Measurements from ENCODE around the gene PHF21A. TPM values are rescaled to one million over a fixed set of nuclear protein-coding genes. Genes with fewer than 3 reads are reported as not detected.
A peak's percentile ranks its signal among the peaks of the same experiment; 100 is the strongest.

Gene PHF21A
- total and polyA plus RNA-seq, 2 donors = 15.2 to 25.9 TPM

GRCh38 chr11:45922425-45923082, 198.7 kb downstream of the PHF21A start, which contains the start of gene LARGE2:
TSS of gene LARGE2 (plus strand) at chr11:45922656. CDS start at chr11:45922883, 227 bp downstream.
- WGBS = 2% methylated on average over 73 of the region's 73 CpGs
- Histone ChIP-seq H3K4me3 (ENCODE audit: low read length in 2 of 2) (peak within 1 kb of the TSS in 1 of 2 donors; percentile 45), H3K36me3 (ENCODE audit: control insufficient read depth in 2 of 2, insufficient read depth in 2 of 2, low read length in 1 of 2) (no peaks in the 10 kb centered on the region), H3K27ac (ENCODE audit: low read depth in 1 of 2, low read length in 1 of 2) (no peak within 1 kb of the TSS), H3K27me3 (ENCODE audit: control insufficient read depth in 2 of 2, insufficient read depth in 1 of 2, low read length in 1 of 2) (peaks cover 40 to 76% of the 10 kb centered on the region in 2 donors), H3K9me3 (ENCODE audit: control insufficient read depth in 2 of 2, insufficient read depth in 1 of 2, low read length in 1 of 2) (peaks cover 0 to 7% of the 10 kb centered on the region in 2 donors), H3K4me1 (ENCODE audit: control insufficient read depth in 2 of 2, insufficient read depth in 2 of 2, low read length in 2 of 2) (peaks cover 13 to 18% of the 10 kb centered on the region in 2 donors)
- DNase-seq (ENCODE audit: low read depth in 6 of 9, low spot score in 9 of 9) = no peak

DNA sequence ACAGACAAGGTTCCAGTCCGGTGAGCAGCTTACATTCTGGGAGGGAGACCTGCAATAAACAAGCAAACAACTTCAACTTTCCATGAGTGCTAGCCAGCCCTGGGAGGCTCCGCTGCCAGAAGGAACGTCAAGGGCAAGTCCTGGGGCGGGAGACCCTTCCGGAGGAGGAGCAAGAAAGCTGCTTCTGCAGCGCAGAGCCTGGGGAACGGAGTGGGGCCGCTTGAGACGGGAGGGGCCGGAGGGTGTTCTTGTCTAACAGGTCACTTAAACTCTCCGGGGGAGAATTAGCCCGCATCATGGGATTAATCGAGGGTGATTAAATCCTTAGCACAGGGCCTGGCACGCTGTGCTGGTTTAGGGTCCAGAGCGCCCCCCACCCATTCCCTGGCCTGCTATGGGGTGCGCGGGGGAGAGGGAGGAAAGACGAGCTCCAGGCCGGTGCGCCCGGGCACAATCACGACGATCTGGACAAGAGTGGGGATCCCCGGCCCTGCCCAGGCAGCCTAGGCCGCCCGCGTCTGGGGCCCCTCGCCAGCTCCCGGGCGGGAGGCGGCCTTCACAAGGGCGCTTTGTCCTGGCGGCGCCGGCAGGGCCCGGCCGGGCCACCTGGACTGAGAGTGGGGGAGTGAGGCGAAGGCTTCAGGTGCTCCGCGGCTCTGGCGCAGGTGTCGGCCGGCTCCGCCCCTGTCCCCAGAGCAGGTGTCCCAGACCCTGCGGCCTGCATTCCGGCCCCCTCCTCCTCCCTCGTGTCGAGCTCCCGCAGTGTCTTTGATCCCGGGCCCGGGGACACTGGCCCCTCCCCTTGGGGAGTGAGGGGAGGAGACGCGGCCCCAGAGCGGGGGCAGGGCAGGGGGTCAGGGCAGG, 199.5 kb downstream of the PHF21A start:
- no peak for DNase-seq (ENCODE audit: low read depth in 6 of 9, low spot score in 9 of 9)
- 57% methylated on average over 54 of the region's 54 CpGs for WGBS

DNA sequence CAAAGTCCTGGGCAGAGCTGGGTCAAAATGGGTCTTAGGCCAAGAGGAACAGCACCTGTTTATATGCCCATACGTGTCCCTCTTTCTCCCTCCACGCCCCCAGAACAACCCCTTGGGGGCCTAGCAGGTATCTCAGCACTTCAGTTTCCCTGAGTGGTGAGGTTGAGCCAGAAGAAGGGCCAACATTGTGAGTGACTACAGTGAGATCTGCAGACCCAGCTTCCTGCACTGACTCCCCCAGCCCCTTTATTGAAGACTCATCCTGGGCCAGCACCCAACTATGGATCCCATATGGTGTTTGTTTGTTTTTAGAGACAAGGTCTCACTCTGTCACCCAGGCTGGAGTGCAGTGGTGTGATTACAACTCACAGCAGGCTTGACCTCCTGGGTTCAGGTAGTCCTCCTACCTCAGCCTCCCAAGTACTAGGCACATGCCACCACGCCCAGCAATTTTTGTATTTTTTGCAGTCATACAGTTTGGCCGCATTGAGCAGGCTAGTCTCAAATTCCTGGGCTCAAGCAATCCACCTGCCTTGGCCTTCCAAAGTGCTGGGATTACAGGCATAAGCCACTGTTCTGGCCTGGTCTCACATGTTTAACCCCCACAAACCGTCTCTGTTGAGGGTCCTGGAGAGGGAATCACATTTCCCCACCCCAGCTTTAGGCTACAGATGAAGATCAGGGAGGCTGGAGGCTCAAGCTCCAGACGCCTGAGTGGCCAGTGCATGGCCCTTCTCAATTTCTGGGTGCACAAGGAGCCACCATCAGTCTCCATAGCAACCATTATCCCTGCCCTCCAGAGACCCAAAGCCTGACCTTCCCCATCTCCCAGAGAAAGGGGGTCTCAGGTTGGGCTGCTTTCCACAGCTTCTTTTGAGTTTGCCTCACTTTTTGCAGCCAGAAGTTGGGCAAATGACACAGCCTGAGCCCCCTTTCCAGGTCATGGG, 200.4 kb downstream of the PHF21A start:
- H3K27me3 ChIP-seq (ENCODE audit: control insufficient read depth in 2 of 2, insufficient read depth in 1 of 2, low read length in 1 of 2) = peaks cover 40 to 69% of the 10 kb centered on the region in 2 donors
- H3K36me3 ChIP-seq (ENCODE audit: control insufficient read depth in 2 of 2, insufficient read depth in 2 of 2, low read length in 1 of 2) = peaks cover 0 to 3% of the 10 kb centered on the region in 2 donors
- no peak overlapping the region for H3K4me3 ChIP-seq (ENCODE audit: low read length in 2 of 2)
- H3K9me3 ChIP-seq (ENCODE audit: control insufficient read depth in 2 of 2, insufficient read depth in 1 of 2, low read length in 1 of 2) = peaks cover 0 to 7% of the 10 kb centered on the region in 2 donors
- WGBS = 94% methylated on average over 6 of the region's 6 CpGs
- peaks cover 18 to 28% of the 10 kb centered on the region in 2 donors for H3K4me1 ChIP-seq (ENCODE audit: control insufficient read depth in 2 of 2, insufficient read depth in 2 of 2, low read length in 2 of 2)
- DNase-seq (ENCODE audit: low read depth in 6 of 9, low spot score in 9 of 9) = no peak
- H3K27ac ChIP-seq (ENCODE audit: low read depth in 1 of 2, low read length in 1 of 2) = no peak overlapping the region

More for the DNA sequence above, 199.5 kb downstream of the PHF21A start:
- Histone ChIP-seq H3K27ac (ENCODE audit: low read depth in 1 of 2, low read length in 1 of 2) (no peak overlapping the region), H3K27me3 (ENCODE audit: control insufficient read depth in 2 of 2, insufficient read depth in 1 of 2, low read length in 1 of 2) (peaks cover 40 to 76% of the 10 kb centered on the region in 2 donors), H3K36me3 (ENCODE audit: control insufficient read depth in 2 of 2, insufficient read depth in 2 of 2, low read length in 1 of 2) (no peaks in the 10 kb centered on the region), H3K4me1 (ENCODE audit: control insufficient read depth in 2 of 2, insufficient read depth in 2 of 2, low read length in 2 of 2) (peaks cover 17 to 25% of the 10 kb centered on the region in 2 donors), H3K9me3 (ENCODE audit: control insufficient read depth in 2 of 2, insufficient read depth in 1 of 2, low read length in 1 of 2) (peaks cover 0 to 7% of the 10 kb centered on the region in 2 donors), H3K4me3 (ENCODE audit: low read length in 2 of 2) (peak overlapping the region in 1 of 2 donors; percentile 45)

- H3K27me3 ChIP-seq (ENCODE audit: control insufficient read depth in 2 of 2, insufficient read depth in 1 of 2, low read length in 1 of 2) = peaks cover 40 to 62% of the 10 kb centered on the region in 2 donors
- no peak overlapping the region for H3K4me3 ChIP-seq (ENCODE audit: low read length in 2 of 2)
- peaks cover 18 to 28% of the 10 kb centered on the region in 2 donors for H3K4me1 ChIP-seq (ENCODE audit: control insufficient read depth in 2 of 2, insufficient read depth in 2 of 2, low read length in 2 of 2)
- peaks cover 6 to 11% of the 10 kb centered on the region in 2 donors for H3K36me3 ChIP-seq (ENCODE audit: control insufficient read depth in 2 of 2, insufficient read depth in 2 of 2, low read length in 1 of 2)
- 85% methylated on average over 13 of the region's 13 CpGs for WGBS
- DNase-seq (ENCODE audit: low read depth in 6 of 9, low spot score in 9 of 9) = no peak
- H3K27ac ChIP-seq (ENCODE audit: low read depth in 1 of 2, low read length in 1 of 2) = no peak overlapping the region
- peaks cover 0 to 7% of the 10 kb centered on the region in 2 donors for H3K9me3 ChIP-seq (ENCODE audit: control insufficient read depth in 2 of 2, insufficient read depth in 1 of 2, low read length in 1 of 2)
Measured at GRCh38 chr11:45919806-45920530, 201.3 kb downstream of the PHF21A start.

- no peak overlapping the region for H3K27ac ChIP-seq (ENCODE audit: low read depth in 1 of 2, low read length in 1 of 2)
- H3K27me3 ChIP-seq (ENCODE audit: control insufficient read depth in 2 of 2, insufficient read depth in 1 of 2, low read length in 1 of 2) = peaks cover 33 to 53% of the 10 kb centered on the region in 2 donors
- peaks cover 0 to 7% of the 10 kb centered on the region in 2 donors for H3K9me3 ChIP-seq (ENCODE audit: control insufficient read depth in 2 of 2, insufficient read depth in 1 of 2, low read length in 1 of 2)
- 41% methylated on average over 7 of the region's 7 CpGs for WGBS
- H3K36me3 ChIP-seq (ENCODE audit: control insufficient read depth in 2 of 2, insufficient read depth in 2 of 2, low read length in 1 of 2) = peaks cover 14 to 20% of the 10 kb centered on the region in 2 donors
- H3K4me1 ChIP-seq (ENCODE audit: control insufficient read depth in 2 of 2, insufficient read depth in 2 of 2, low read length in 2 of 2) = peaks cover 18 to 28% of the 10 kb centered on the region in 2 donors
- peak overlapping the region; percentile 83 to 88 for H3K4me3 ChIP-seq (ENCODE audit: low read length in 2 of 2)
- DNase-seq (ENCODE audit: low read depth in 6 of 9, low spot score in 9 of 9) = no peak
Measured at GRCh38 chr11:45918962-45919675, 202.1 kb downstream of the PHF21A start.

DNA sequence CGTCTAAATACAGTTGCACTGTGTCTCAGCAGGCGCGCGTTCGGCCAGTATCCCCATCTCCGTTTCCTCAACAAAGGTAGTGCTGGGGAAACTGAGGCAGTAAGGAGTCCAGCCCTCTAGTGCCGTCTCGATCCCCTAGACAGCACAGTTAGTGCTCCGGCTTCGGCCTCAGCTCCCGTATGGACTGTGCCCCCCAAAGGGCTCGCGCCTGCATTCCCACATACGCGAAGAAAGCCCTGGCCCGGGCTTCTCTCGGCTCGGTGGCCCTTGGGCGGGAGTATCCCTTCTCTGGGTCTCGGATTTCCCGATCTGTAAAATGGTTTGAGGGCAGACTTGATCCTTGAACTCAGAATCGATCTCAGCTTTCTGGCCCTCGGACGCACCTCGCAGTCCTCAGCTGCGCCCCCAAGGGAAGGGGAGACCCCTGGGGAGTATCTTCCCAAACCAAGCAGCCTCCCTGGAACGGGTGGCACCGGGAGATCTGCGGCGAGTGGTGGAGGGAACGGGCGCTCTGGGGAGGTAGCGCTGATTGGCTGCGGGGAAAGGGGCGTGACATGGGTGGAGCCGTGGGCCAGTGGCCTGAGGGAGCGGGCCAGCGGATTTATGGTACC, 202.8 kb downstream of the PHF21A start:
- H3K4me3 ChIP-seq (ENCODE audit: low read length in 2 of 2) = peak overlapping the region; percentile 83 to 88
- H3K27me3 ChIP-seq (ENCODE audit: control insufficient read depth in 2 of 2, insufficient read depth in 1 of 2, low read length in 1 of 2) = peaks cover 29 to 47% of the 10 kb centered on the region in 2 donors
- H3K9me3 ChIP-seq (ENCODE audit: control insufficient read depth in 2 of 2, insufficient read depth in 1 of 2, low read length in 1 of 2) = peaks cover 0 to 7% of the 10 kb centered on the region in 2 donors
- H3K4me1 ChIP-seq (ENCODE audit: control insufficient read depth in 2 of 2, insufficient read depth in 2 of 2, low read length in 2 of 2) = peaks cover 18 to 28% of the 10 kb centered on the region in 2 donors
- DNase-seq (ENCODE audit: low read depth in 6 of 9, low spot score in 9 of 9) = peak in 3 of 9 donors; percentile 21 to 48 (median 32)
- under 1% methylated on average over 38 of the region's 38 CpGs for WGBS
- H3K27ac ChIP-seq (ENCODE audit: low read depth in 1 of 2, low read length in 1 of 2) = peak overlapping the region; percentile 94 to 98
- H3K36me3 ChIP-seq (ENCODE audit: control insufficient read depth in 2 of 2, insufficient read depth in 2 of 2, low read length in 1 of 2) = peaks cover 21 to 26% of the 10 kb centered on the region in 2 donors

DNA sequence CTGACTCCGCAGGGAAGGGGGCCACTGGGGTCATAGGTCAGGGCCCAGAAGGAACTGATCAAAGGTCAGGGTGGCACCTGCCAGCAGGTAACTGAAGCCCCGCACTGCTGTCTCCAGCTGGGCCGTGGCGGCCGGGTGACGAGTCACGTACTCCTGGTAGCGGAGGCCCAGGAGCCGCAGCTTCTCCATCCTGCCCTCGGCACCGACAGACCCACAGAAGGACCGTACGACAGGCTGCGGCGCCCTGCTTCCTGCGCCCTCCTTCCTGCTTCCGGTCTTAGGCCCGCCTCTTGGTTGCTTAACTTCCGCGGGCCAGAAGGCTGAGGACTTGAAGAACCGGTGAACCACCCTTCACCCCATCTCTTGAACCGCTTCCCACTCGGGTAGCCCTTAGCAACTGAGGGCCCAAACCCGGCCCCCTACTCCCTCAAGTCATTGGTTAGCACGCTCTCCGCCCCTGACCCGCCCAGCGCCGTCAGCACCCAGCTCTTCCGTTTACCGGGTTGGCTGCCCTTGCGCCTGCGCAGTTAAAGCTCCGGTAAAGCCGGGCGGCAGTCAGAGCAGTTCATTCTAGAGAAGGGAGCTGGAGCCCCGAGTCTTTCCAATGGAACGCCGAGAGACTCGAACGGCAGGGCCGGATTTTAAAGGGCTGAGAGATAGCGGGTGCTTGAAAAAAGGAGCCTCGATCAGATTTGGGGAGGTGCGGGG, 203.5 kb downstream of the PHF21A start, which contains the start of gene PEX16:
Gene PEX16 (minus strand): TSS at position 255 of the 708 bp plus-strand sequence. CDS start 66 bp downstream, at position 189.
- Histone ChIP-seq H3K9me3 (ENCODE audit: control insufficient read depth in 2 of 2, insufficient read depth in 1 of 2, low read length in 1 of 2) (peaks cover 0 to 7% of the 10 kb centered on the region in 2 donors), H3K4me1 (ENCODE audit: control insufficient read depth in 2 of 2, insufficient read depth in 2 of 2, low read length in 2 of 2) (peaks cover 12 to 25% of the 10 kb centered on the region in 2 donors), H3K4me3 (ENCODE audit: low read length in 2 of 2) (peak within 1 kb of the TSS; percentile 83 to 88), H3K36me3 (ENCODE audit: control insufficient read depth in 2 of 2, insufficient read depth in 2 of 2, low read length in 1 of 2) (peaks cover 26 to 33% of the 10 kb centered on the region in 2 donors), H3K27ac (ENCODE audit: low read depth in 1 of 2, low read length in 1 of 2) (peak within 1 kb of the TSS; percentile 94 to 98), H3K27me3 (ENCODE audit: control insufficient read depth in 2 of 2, insufficient read depth in 1 of 2, low read length in 1 of 2) (peaks cover 22 to 41% of the 10 kb centered on the region in 2 donors)
- DNase-seq (ENCODE audit: low read depth in 6 of 9, low spot score in 9 of 9) = peak; percentile 88 to 98 (median 94)
- WGBS = under 1% methylated on average over 45 of the region's 45 CpGs
